Right atrium auricular region (tissue), 2 donors: ENCODE results near the gene TOR4A. TPM values are rescaled to one million over a fixed set of nuclear protein-coding genes. Genes with fewer than 3 reads are reported as not detected.

Source experiments
- DNase-seq: peaks from one replicate; pipeline ENCODE4 v3.0.0-alpha.2; 2019; ENCODE audit warnings: low spot score
- H3K27ac ChIP-seq, 2 donors: fragments of 200-600 bp; sonication (generic); 1 replicate in 1 of 2; 2 replicates in 1 of 2; pipeline ENCODE4 v1.5.1; 2016 to 2019
- H3K27me3 ChIP-seq, 2 donors: fragments of 200-600 bp; sonication (generic); one replicate each; pipeline versions ENCODE4 v1.5.1 to v1.6.0; 2017 to 2019
- H3K36me3 ChIP-seq: fragments of 200-600 bp; sonication (generic); one replicate; pipeline ENCODE4 v1.5.1; 2016
- H3K4me1 ChIP-seq, 2 donors: fragments of 200-600 bp; sonication (generic); one replicate each; pipeline versions ENCODE4 v1.5.1 to v1.6.0; 2017 to 2019
- H3K4me3 ChIP-seq, 2 donors: fragments of 200-600 bp; sonication (generic); 1 replicate in 1 of 2; 2 replicates in 1 of 2; pipeline ENCODE4 v1.5.1; 2017 to 2019; ENCODE audit warnings: mild to moderate bottlenecking in 1 of 2, moderate library complexity in 1 of 2
- H3K9me3 ChIP-seq, 2 donors: fragments of 200-600 bp; sonication (generic); one replicate each; pipeline ENCODE4 v1.5.1; 2019
- CTCF ChIP-seq, 2 donors: fragments of 200-600 bp; sonication (generic); IDR thresholded peaks; one replicate each; pipeline ENCODE4 v1.5.1; 2019; ENCODE audit warnings: antibody characterized with exemption in 2 of 2
- total RNA-seq, 2 donors: library from RNA; depleted of rRNA; stranded (reverse); fragments of >200 nt; gene quantifications; one replicate each; pipeline ENCODE4 v1.1.0, GENCODE V29; 2016

The TOR4A gene
- total RNA-seq, 2 donors from 2014 or later = 9.4 to 16.8 TPM

- no peak for TF ChIP-seq CTCF (IDR thresholded peaks at IDR 0.05)
- Histone ChIP-seq H3K9me3 (no peaks in the 10 kb centered on the region), H3K4me3 (no peak overlapping the region), H3K36me3 (peaks cover 4% of the 10 kb centered on the region), H3K4me1 (peaks cover 0 to 40% of the 10 kb centered on the region in 2 donors), H3K27me3 (no peaks in the 10 kb centered on the region), H3K27ac (no peak overlapping the region)
- no peak for DNase-seq
Measured at GRCh38 chr9:137252555-137253506, 24.7 kb upstream of the TOR4A start.

- peaks cover 0 to 40% of the 10 kb centered on the region in 2 donors for H3K4me1 ChIP-seq
- TF ChIP-seq CTCF (IDR thresholded peaks at IDR 0.05) = no peak
- no peaks in the 10 kb centered on the region for H3K27me3 ChIP-seq
- peak overlapping the region; percentile 76 to 84 for H3K27ac ChIP-seq
- DNase-seq = no peak
- peaks cover 4% of the 10 kb centered on the region for H3K36me3 ChIP-seq
- no peaks in the 10 kb centered on the region for H3K9me3 ChIP-seq
- peak overlapping the region; percentile 68 to 77 for H3K4me3 ChIP-seq
Measured at GRCh38 chr9:137253717-137254623, 23.6 kb upstream of the TOR4A start.

- peak; percentile 89 for DNase-seq
- peaks cover 4% of the 10 kb centered on the region for H3K36me3 ChIP-seq
- H3K27me3 ChIP-seq = no peaks in the 10 kb centered on the region
- peaks cover 0 to 37% of the 10 kb centered on the region in 2 donors for H3K4me1 ChIP-seq
- H3K27ac ChIP-seq = peak within 1 kb of the TSS; percentile 76 to 84
- peak in 1 of 2 donors; percentile 43 for TF ChIP-seq CTCF (IDR thresholded peaks at IDR 0.05)
- H3K4me3 ChIP-seq = peak within 1 kb of the TSS; percentile 77 to 79
- no peaks in the 10 kb centered on the region for H3K9me3 ChIP-seq
Measured at GRCh38 chr9:137254624-137255447, 22.7 kb upstream of the TOR4A start, which contains the start of gene NELFB. Gene NELFB (plus strand): TSS chr9:137255327.

- Histone ChIP-seq H3K4me1 (peaks cover 0 to 29% of the 10 kb centered on the region in 2 donors), H3K36me3 (peaks cover 4% of the 10 kb centered on the region), H3K9me3 (no peaks in the 10 kb centered on the region), H3K27me3 (no peaks in the 10 kb centered on the region), H3K27ac (peak overlapping the region; percentile 48 to 84), H3K4me3 (peak overlapping the region; percentile 77 to 79)
- no peak for TF ChIP-seq CTCF (IDR thresholded peaks at IDR 0.05)
- DNase-seq = no peak
Measured at GRCh38 chr9:137255448-137256114, 21.9 kb upstream of the TOR4A start.
